ENCODE data around the gene KLHDC7B.

GRCh38 chr22:50525104-50525857 lies 20.4 kb upstream of the KLHDC7B start, which contains the start of gene SCO2:
- TF ChIP-seq CTCF (conservative IDR thresholded peaks at IDR 0.05; ENCODE audit: low read length) (no peak; the same call in 1 of the 2 replicates), EZH2phosphoT487 (IDR thresholded peaks at IDR 0.05; ENCODE audit: borderline replicate concordance) (no peak)

All from Loucy (cell line).